ENCODE results near the gene DNAH6. TPM values are rescaled to one million over a fixed set of nuclear protein-coding genes. Genes with fewer than 3 reads are reported as not detected.

The DNAH6 gene
- polyA plus RNA-seq, 1 donor (not counting 4 experiments of a cell fraction or from before 2014, with no cell fraction given): 0.05 TPM

DNA sequence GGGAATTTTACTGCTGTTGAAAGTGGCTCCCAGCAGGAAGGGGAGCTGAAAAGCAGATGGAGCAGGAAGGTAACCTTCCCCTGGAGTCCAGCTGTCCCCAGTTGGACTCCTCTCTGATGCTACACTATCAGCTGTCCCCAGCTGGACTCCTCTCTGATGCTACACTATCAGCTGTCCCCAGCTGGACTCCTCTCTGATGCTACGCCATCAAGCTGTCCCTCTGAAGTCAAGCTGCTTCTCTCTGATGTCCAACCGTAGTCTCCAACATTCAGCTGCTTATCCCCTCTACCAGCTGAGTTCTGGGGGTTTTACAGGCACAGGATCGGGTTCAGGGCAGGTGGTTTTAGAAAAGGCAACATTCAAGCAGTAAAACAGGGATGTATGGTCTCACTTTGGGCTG, 37.4 kb upstream of the DNAH6 start:
- no peak overlapping the region for H3K9ac ChIP-seq (ENCODE audit: control insufficient read depth, extremely low read depth, insufficient read depth, low read length)
- no peaks in the 10 kb centered on the region for H3K36me3 ChIP-seq (ENCODE audit: control insufficient read depth in 2 of 2, extremely low read depth in 1 of 2, insufficient read depth in 2 of 2, low read length in 2 of 2)
- no peak overlapping the region for H3K27ac ChIP-seq (ENCODE audit: control insufficient read depth, insufficient read depth, low read length)
- H3K4me2 ChIP-seq (ENCODE audit: control insufficient read depth, extremely low read depth, insufficient read depth, low read depth, low read length): no peak overlapping the region
- H3K4me3 ChIP-seq (ENCODE audit: control insufficient read depth in 2 of 3, extremely low read depth in 1 of 3, insufficient read depth in 2 of 3, low read depth in 1 of 3, low read length in 3 of 3): no peak overlapping the region
- no peaks in the 10 kb centered on the region for H3K4me1 ChIP-seq (ENCODE audit: control insufficient read depth, extremely low read depth, insufficient read depth, low read length)
- TF ChIP-seq EZH2 (IDR thresholded peaks at IDR 0.05; ENCODE audit: low read length): no peak
- no peak for TF ChIP-seq CTCF (optimal IDR thresholded peaks at IDR 0.05 in 1 of 3, IDR thresholded peaks at IDR 0.05 in 1 of 3, conservative IDR thresholded peaks at IDR 0.05 in 1 of 3; ENCODE audit: extremely low read depth in 1 of 3, insufficient read depth in 2 of 3, low read length in 3 of 3)
- DNase-seq (ENCODE audit: low read depth, low spot score) (no peak), FAIRE-seq (no peak)
- no peaks in the 10 kb centered on the region for H4K20me1 ChIP-seq (ENCODE audit: control insufficient read depth, extremely low read depth, insufficient read depth, low read length)
- no peaks in the 10 kb centered on the region for H3K27me3 ChIP-seq (ENCODE audit: control insufficient read depth, extremely low read depth, insufficient read depth, low read length)
- H3K9me3 ChIP-seq (ENCODE audit: control insufficient read depth, low read depth, low read length): peaks cover 6% of the 10 kb centered on the region
- no peak overlapping the region for H2AFZ ChIP-seq (ENCODE audit: control insufficient read depth, low read length)
- dilution Hi-C loops (cut with MboI; ENCODE audit: extremely low pct_ligation_motif_present, low sequenced_read_pairs): no loop called here
- H3K79me2 ChIP-seq (ENCODE audit: control insufficient read depth, insufficient read depth, low read length): no peaks in the 10 kb centered on the region
- H3K9me1 ChIP-seq (ENCODE audit: control insufficient read depth, extremely low read depth, insufficient read depth, low read length): no peaks in the 10 kb centered on the region

DNA sequence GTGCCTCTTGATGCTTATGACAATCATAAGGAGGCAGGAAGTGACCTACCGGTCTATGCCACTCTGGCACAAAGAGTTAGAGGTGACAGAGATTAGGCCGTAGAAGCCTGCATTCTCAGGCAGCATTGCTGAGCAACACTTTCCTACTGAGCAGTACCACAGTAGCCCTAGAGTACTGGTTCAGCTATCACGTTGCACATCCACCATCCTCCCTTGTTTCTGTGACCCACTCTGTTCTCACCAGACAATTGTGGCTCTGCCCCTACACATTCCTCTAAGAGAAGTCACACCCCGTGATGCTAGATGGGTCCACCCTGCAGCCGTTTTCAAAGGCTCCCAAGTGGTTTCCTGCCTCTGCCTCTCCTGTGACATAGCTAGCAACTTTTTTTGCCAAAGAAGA, 34.6 kb upstream of the DNAH6 start:
- Histone ChIP-seq H3K4me1 (ENCODE audit: control insufficient read depth, extremely low read depth, insufficient read depth, low read length) (no peaks in the 10 kb centered on the region), H2AFZ (ENCODE audit: control insufficient read depth, low read length) (no peak overlapping the region), H3K4me3 (ENCODE audit: control insufficient read depth in 2 of 3, extremely low read depth in 1 of 3, insufficient read depth in 2 of 3, low read depth in 1 of 3, low read length in 3 of 3) (no peak overlapping the region), H4K20me1 (ENCODE audit: control insufficient read depth, extremely low read depth, insufficient read depth, low read length) (no peaks in the 10 kb centered on the region), H3K27me3 (ENCODE audit: control insufficient read depth, extremely low read depth, insufficient read depth, low read length) (no peaks in the 10 kb centered on the region), H3K27ac (ENCODE audit: control insufficient read depth, insufficient read depth, low read length) (no peak overlapping the region), H3K9me1 (ENCODE audit: control insufficient read depth, extremely low read depth, insufficient read depth, low read length) (no peaks in the 10 kb centered on the region), H3K9me3 (ENCODE audit: control insufficient read depth, low read depth, low read length) (peaks cover 4% of the 10 kb centered on the region), H3K9ac (ENCODE audit: control insufficient read depth, extremely low read depth, insufficient read depth, low read length) (no peak overlapping the region), H3K4me2 (ENCODE audit: control insufficient read depth, extremely low read depth, insufficient read depth, low read depth, low read length) (no peak overlapping the region), H3K36me3 (ENCODE audit: control insufficient read depth in 2 of 2, extremely low read depth in 1 of 2, insufficient read depth in 2 of 2, low read length in 2 of 2) (no peaks in the 10 kb centered on the region), H3K79me2 (ENCODE audit: control insufficient read depth, insufficient read depth, low read length) (no peaks in the 10 kb centered on the region)
- no peak for DNase-seq (ENCODE audit: low read depth, low spot score)
- dilution Hi-C loops (cut with MboI; ENCODE audit: extremely low pct_ligation_motif_present, low sequenced_read_pairs): no loop called here
- FAIRE-seq: peak; percentile 36
- TF ChIP-seq EZH2 (IDR thresholded peaks at IDR 0.05; ENCODE audit: low read length): no peak
- no peak for TF ChIP-seq CTCF (optimal IDR thresholded peaks at IDR 0.05 in 1 of 3, IDR thresholded peaks at IDR 0.05 in 1 of 3, conservative IDR thresholded peaks at IDR 0.05 in 1 of 3; ENCODE audit: extremely low read depth in 1 of 3, insufficient read depth in 2 of 3, low read length in 3 of 3)
